ENCODE results near the gene MFAP1.

MFAP1 gene

DNA sequence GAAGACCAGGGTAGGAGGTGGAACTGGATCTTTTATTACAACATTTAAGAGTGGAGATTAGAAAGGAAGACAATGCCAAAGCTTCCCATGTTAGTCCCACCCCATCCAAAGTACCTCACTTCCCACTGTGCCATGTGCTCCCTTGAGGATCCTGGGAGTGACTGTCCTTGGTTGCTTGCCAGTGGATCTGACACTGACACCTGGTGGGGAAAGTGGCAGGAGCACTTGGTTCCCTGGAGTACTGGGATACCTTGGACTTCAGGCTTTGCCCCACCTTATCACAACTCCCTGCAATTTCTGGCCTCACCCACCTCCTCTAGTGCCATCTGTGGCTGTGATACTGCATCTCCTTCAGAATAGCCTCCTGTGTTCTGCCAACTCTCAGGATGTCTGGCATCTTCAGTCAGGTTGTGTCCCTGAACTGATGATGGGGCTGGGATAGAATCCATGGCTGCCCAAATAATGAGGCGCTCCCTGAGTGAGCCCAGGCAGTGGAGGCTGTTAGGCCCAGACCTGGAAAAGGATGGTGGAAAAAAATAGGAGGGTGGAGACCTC lies 49.0 kb downstream of the MFAP1 start:
- DNase-seq, result no peak

- no peak for DNase-seq
Measured at GRCh38 chr15:43774062-43774461, 50.4 kb downstream of the MFAP1 start.

GRCh38 chr15:43772624-43773023 lies 51.9 kb downstream of the MFAP1 start:
- DNase-seq, result no peak

GRCh38 chr15:43771816-43772215 lies 52.7 kb downstream of the MFAP1 start:
- DNase-seq, result no peak

- DNase-seq, result peak; percentile 69
Measured at GRCh38 chr15:43769584-43770228, 54.8 kb downstream of the MFAP1 start.

DNA sequence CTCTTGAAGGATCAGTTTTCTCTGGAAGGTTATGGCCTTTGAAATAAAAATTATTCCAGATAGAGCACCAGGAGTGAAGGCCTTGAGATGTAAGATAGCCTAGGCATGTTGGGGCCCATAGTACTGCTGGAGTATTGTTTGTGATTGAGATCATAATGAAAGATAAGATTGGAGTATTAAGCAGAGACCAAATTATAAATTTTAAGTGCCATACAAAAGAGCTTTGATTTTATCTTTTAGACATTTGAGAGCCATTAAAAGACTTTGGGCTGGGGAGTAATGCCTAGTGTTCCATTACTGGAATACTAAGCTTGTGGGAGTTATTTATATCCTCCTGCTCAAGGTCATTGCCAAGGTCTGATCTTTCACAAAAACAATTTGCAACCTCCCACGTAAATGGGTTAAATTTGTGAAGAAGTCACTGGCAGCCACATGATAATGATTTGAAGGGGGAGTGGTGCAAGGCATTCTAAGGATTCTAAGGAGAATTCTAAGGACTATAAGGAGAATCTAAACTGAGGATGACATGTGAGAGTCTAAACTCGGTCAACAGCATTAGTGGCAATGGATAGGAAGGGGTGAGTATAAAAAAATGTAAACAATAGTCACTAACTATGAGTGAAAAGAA lies 60.6 kb downstream of the MFAP1 start:
- no peak for DNase-seq

- no peak for DNase-seq
Measured at GRCh38 chr15:43762824-43763223, 61.7 kb downstream of the MFAP1 start.
